HepG2 (cell line): ENCODE results near the gene C4orf36. TPM values are rescaled to one million over a fixed set of nuclear protein-coding genes. Genes with fewer than 3 reads are reported as not detected.

Source experiments
- ATAC-seq: fragments of 200-7000 bp; cut with Tn5 transposase; 3 replicates; pipeline ENCODE4 v1.9.1; 2020; ENCODE audit warnings: mild to moderate bottlenecking, moderate library complexity
- BruUV-seq: library from RNA; stranded (reverse); fragments of 400-500 nt; replicated peaks from 2 replicates; lab custom pipeline; 2021; lab: Mats Ljungman, UMichigan
- CTCF ChIA-PET: fragments of 300-600 bp; formaldehyde crosslinking; extraction: SDS; loops from one replicate; lab custom pipeline; 2021; ENCODE audit warnings: low total read pairs, inconsistent platforms, low intra/inter-chr PET ratio; lab: Yijun Ruan, JAX
- POLR2A ChIA-PET: fragments of 350-600 bp; sonication (Branson Sonifier 250); formaldehyde crosslinking; loops from one replicate; lab custom pipeline; 2020; ENCODE audit warnings: antibody characterized with exemption, inconsistent platforms; lab: Yijun Ruan, JAX
- DNase-seq: peaks from one replicate; pipeline ENCODE4 v3.0.0-alpha.2; 2015; ENCODE audit warnings: low spot score
- FAIRE-seq: peaks from 3 replicates; lab custom pipeline; 2011; peaks lifted over from hg19 to GRCh38; lab: Jason Lieb, UNC
- H2AFZ ChIP-seq: one replicate; pipeline ENCODE4 v1.6.1; 2011; ENCODE audit warnings: low read length, inconsistent platforms
- H3K27ac ChIP-seq: fragments of 300-600 bp; 3 replicates; pipeline ENCODE4 v1.8.0; 2011; ENCODE audit warnings: mixed run types, mild to moderate bottlenecking, mixed read lengths, low read length, inconsistent platforms; ENCODE audit not compliant: insufficient read depth; ENCODE audit errors: extremely low read length
- H3K27me3 ChIP-seq, 2 experiments: fragments of 200-600 bp in 1 of 2; 2 replicates in 1 of 2; 3 replicates in 1 of 2; pipeline versions ENCODE4 v1.6.0 to v1.8.0; 2011; ENCODE audit warnings: low read length in 2 of 2, mild to moderate bottlenecking in 2 of 2, moderate library complexity in 2 of 2, inconsistent platforms in 1 of 2; ENCODE audit not compliant: insufficient read depth in 2 of 2, control insufficient read depth in 1 of 2
- H3K36me3 ChIP-seq, 2 experiments: fragments of 200-600 bp in 1 of 2; replicated peaks in 1 of 2; 2 replicates in 1 of 2; 3 replicates in 1 of 2; pipeline versions ENCODE4 v1.5.1 to v1.8.0; 2011; ENCODE audit warnings: low read length in 2 of 2, inconsistent platforms in 1 of 2; ENCODE audit not compliant: insufficient read depth in 2 of 2, control insufficient read depth in 1 of 2
- H3K4me1 ChIP-seq: 2 replicates; pipeline ENCODE4 v1.5.1; 2012; ENCODE audit warnings: low read length, inconsistent platforms; ENCODE audit not compliant: insufficient read depth
- H3K4me2 ChIP-seq: 2 replicates; pipeline ENCODE4 v1.6.0; 2011; ENCODE audit warnings: low read depth, low read length, inconsistent platforms
- H3K4me3 ChIP-seq, 3 experiments: fragments of 200-600 bp in 1 of 3; sonication (generic), shearing (Covaris generic) in 1 of 3; replicated peaks in 1 of 3; 2 replicates each; pipeline ENCODE4 v1.5.1; 2011 to 2016; ENCODE audit warnings: low read length in 3 of 3, inconsistent platforms in 2 of 3, low read depth in 2 of 3, mild to moderate bottlenecking in 2 of 3, control low read depth in 1 of 3, mixed read lengths in 1 of 3; ENCODE audit not compliant: insufficient read depth in 1 of 3
- H3K79me2 ChIP-seq: one replicate; pipeline ENCODE4 v1.6.1; 2011; ENCODE audit warnings: low read length, inconsistent platforms; ENCODE audit not compliant: insufficient read depth
- H3K9ac ChIP-seq: 2 replicates; pipeline ENCODE4 v1.6.0; 2011; ENCODE audit warnings: mild to moderate bottlenecking, low read depth, low read length, inconsistent platforms; ENCODE audit not compliant: insufficient read depth
- H3K9me3 ChIP-seq: 2 replicates; pipeline ENCODE4 v1.5.1; 2012; ENCODE audit warnings: mild to moderate bottlenecking, low read length
- H4K20me1 ChIP-seq: 2 replicates; pipeline ENCODE4 v1.6.0; 2011; ENCODE audit warnings: inconsistent platforms, mild to moderate bottlenecking, low read length, moderate library complexity; ENCODE audit not compliant: insufficient read depth
- ELF4 ChIP-seq: sonication (generic); formaldehyde crosslinking; IDR thresholded peaks from 2 replicates; pipeline ENCODE4 v1.5.0; 2020; ENCODE audit warnings: missing genetic modification reagents, mild to moderate bottlenecking, moderate library complexity, borderline replicate concordance
- FOXA1 ChIP-seq, 2 experiments: fragments of 450-650 bp in 1 of 2; sonication (generic) in 1 of 2; formaldehyde crosslinking in 1 of 2; IDR thresholded peaks; 2 replicates each; pipeline versions ENCODE4 v1.4.0 to v1.6.1; 2016 to 2020; ENCODE audit warnings: missing genetic modification reagents in 1 of 2
- HNF4A ChIP-seq: sonication (generic); formaldehyde crosslinking; IDR thresholded peaks from 2 replicates; pipeline ENCODE4 v1.4.0; 2020; ENCODE audit warnings: missing genetic modification reagents
- ISX ChIP-seq: sonication (generic); formaldehyde crosslinking; conservative IDR thresholded peaks from 2 replicates; pipeline ENCODE4 v1.5.0; 2020; ENCODE audit warnings: missing genetic modification reagents
- JUND ChIP-seq: sonication (generic); formaldehyde crosslinking; IDR thresholded peaks from 2 replicates; pipeline ENCODE4 v1.8.0; 2022; ENCODE audit warnings: mild to moderate bottlenecking, missing genetic modification reagents
- KDM1A ChIP-seq: IDR thresholded peaks from 2 replicates; pipeline ENCODE4 v1.6.1; 2016; ENCODE audit warnings: missing compliant biosample characterization
- KLF6 ChIP-seq: IDR thresholded peaks from 2 replicates; pipeline ENCODE4 v1.8.0; 2016; ENCODE audit warnings: missing biosample characterization, missing genetic modification reagents
- POLR2A ChIP-seq, 2 experiments: IDR thresholded peaks; 2 replicates each; pipeline ENCODE4 v1.6.1; 2011; ENCODE audit warnings: low read depth in 2 of 2, low read length in 2 of 2, mild to moderate bottlenecking in 1 of 2, moderate library complexity in 1 of 2; ENCODE audit not compliant: insufficient read depth in 1 of 2
- ZNF343 ChIP-seq: sonication (generic); formaldehyde crosslinking; IDR thresholded peaks from 2 replicates; pipeline ENCODE4 v1.4.0; 2020; ENCODE audit warnings: mild to moderate bottlenecking, missing genetic modification reagents
- ZNF431 ChIP-seq: sonication (generic); formaldehyde crosslinking; IDR thresholded peaks from 2 replicates; pipeline ENCODE4 v1.9.0; 2022; ENCODE audit warnings: missing genetic modification reagents, low read depth, mild to moderate bottlenecking, borderline replicate concordance
- ZNF644 ChIP-seq: IDR thresholded peaks from 2 replicates; pipeline ENCODE4 v1.6.1; 2016; ENCODE audit warnings: low read depth
- WGBS: methylation state at CpG from one replicate; pipeline ENCODE4 v1.1.6; 2017; ENCODE audit warnings: low lambda C conversion rate; 5-methylcytosine and 5-hydroxymethylcytosine counted together
- in situ Hi-C: cut with HindIII; loops from 2 replicates; pipeline ENCODE4 v1.10.0; 2017; ENCODE audit warnings: low pct_unique_long_range_greater_than_20kb; ENCODE audit not compliant: extremely low pct_ligation_motif_present
- intact Hi-C: fragments of 100-400 bp; cut with micrococcal nuclease; formaldehyde crosslinking; loops from one replicate; pipeline ENCODE4 v1.10.0; 2022; ENCODE audit not compliant: unreplicated experiment
- polyA plus RNA-seq, 8 experiments: library from polyadenylated mRNA; depleted of rRNA in 3 of 8; stranded (reverse) in 7 of 8; unstranded in 1 of 8; fragments of >200 nt; fragmentation: Illumina TruSeq in 4 of 8; extraction: Trizol in 4 of 8; gene quantifications; 2 replicates each; pipeline versions ENCODE4 v1.2.1 to v1.2.3, GENCODE V29; 2011 to 2016; ENCODE audit warnings: low read depth in 4 of 8, missing spikeins in 1 of 8, mixed read lengths in 1 of 8; ENCODE audit not compliant: insufficient read depth in 1 of 8
- total RNA-seq, 5 experiments: library from RNA; depleted of rRNA; stranded (reverse); fragments of >200 nt; fragmentation: Illumina TruSeq; extraction: Trizol; gene quantifications; 2 replicates each; pipeline ENCODE4 v1.2.3, GENCODE V29; 2016; ENCODE audit warnings: low read depth in 1 of 5
- TF ChIP-seq, protein P1 (sequence below): IDR thresholded peaks from 2 replicates; pipeline ENCODE4 v1.6.1; 2016; ENCODE audit warnings: low read depth, missing genetic modification reagents, missing compliant biosample characterization
- TF ChIP-seq, protein P2 (sequence below): sonication (generic); formaldehyde crosslinking; IDR thresholded peaks from 2 replicates; pipeline ENCODE4 v1.5.0; 2020; ENCODE audit warnings: mild to moderate bottlenecking, missing genetic modification reagents

Gene C4orf36
- total and polyA plus RNA-seq, 2 of the 13 experiments (the other 11 are each of a cell fraction or from before 2014, with no cell fraction given): 0.63 TPM; not detected in 1

DNA sequence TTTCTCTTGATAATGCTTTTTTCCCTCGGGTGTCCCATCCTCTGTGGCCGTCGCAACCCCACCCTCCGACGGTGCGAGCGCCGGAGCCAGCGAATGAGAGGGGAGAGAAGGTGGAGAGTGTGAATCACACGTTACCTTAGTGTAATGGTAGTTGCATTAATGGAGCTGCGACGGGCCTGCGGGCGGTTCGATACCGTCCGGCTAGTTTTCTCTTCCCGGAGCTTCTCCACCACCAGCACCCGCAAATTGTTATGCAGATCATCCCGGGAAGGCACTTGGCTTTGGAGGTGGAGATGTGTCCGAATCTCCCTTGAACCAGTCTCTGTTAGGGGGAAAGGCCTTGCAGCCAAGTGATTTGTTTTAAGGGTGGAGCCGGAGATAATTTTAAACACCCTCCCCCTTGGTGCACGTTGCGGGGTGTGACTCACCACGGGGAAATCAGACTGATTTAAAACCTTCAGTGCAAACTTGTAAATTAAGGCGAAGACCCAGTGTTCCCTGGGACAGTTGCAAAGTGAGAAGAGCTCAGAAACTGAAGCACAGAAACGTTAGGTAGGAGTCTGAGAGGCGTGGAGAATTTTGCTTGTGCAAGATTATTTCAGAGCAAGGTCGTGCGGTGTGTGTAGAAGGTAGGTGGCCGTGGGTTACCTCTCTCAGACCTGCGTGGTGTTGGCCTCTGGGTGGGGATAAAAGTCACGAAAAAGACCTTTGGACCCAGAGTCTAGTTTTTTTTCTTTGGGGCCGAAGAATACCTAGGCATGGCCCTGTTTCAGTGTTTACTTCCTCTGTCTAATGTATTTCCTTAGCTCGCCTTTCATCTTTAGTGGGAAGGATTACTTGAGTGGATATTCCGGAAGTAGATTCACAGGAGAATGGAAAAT, 43.9 kb upstream of the C4orf36 start:
- intact Hi-C loops (loop anchor here (1.0 to 5.0 kb wide), 4 partner anchors 43 to 171 kb away; no protein-coding TSS in a partner anchor), in situ Hi-C loops (loop anchor here (5.0 kb wide), 1 partner anchor 71 kb away; no protein-coding TSS in a partner anchor)
- ChIA-PET POLR2A (interaction anchor here (0.6 to 3.7 kb wide), 17 partner anchors 9 to 455 kb away, joined by 3 to 81 read pairs (median 10); partner anchors contain the start of gene HSD17B11), CTCF (no interaction called here)
- ATAC-seq (peak; percentile 77), FAIRE-seq (peak; percentile 76), DNase-seq (peak; percentile 62)
- under 1% methylated on average over 22 of the region's 36 CpGs for WGBS
- TSS peak; percentile 56 for BruUV-seq
- peak overlapping the region; percentile 90 for H3K27ac ChIP-seq
- H4K20me1 ChIP-seq: no peaks in the 10 kb centered on the region
- no peaks in the 10 kb centered on the region; a peak in 1 of 5 replicates for H3K27me3 ChIP-seq
- peak overlapping the region; percentile 80 to 96 (median 89) for H3K4me3 ChIP-seq
- H3K36me3 ChIP-seq: no peaks in the 10 kb centered on the region; a peak in 1 of 5 replicates
- peak overlapping the region; percentile 78 for H3K4me2 ChIP-seq
- H3K4me1 ChIP-seq: peaks cover 53% of the 10 kb centered on the region
- peaks cover 53% of the 10 kb centered on the region for H3K79me2 ChIP-seq
- no peak overlapping the region for H2AFZ ChIP-seq
- H3K9ac ChIP-seq: peak overlapping the region; percentile 91
- H3K9me3 ChIP-seq: no peaks in the 10 kb centered on the region
- peak; percentile 54; the same call in 1 of the 2 replicates for TF ChIP-seq JUND (CRISPR knock-in tag)
- TF ChIP-seq ZNF644 (CRISPR knock-in tag): no peak
- TF ChIP-seq POLR2A (IDR thresholded peaks at IDR 0.05; ENCODE audit: insufficient read depth in 1 of 2, low read depth in 2 of 2, low read length in 2 of 2): peak in 1 of 2 experiments; percentile 58; a peak in 3 of 4 replicates
- TF ChIP-seq, protein P1, sequence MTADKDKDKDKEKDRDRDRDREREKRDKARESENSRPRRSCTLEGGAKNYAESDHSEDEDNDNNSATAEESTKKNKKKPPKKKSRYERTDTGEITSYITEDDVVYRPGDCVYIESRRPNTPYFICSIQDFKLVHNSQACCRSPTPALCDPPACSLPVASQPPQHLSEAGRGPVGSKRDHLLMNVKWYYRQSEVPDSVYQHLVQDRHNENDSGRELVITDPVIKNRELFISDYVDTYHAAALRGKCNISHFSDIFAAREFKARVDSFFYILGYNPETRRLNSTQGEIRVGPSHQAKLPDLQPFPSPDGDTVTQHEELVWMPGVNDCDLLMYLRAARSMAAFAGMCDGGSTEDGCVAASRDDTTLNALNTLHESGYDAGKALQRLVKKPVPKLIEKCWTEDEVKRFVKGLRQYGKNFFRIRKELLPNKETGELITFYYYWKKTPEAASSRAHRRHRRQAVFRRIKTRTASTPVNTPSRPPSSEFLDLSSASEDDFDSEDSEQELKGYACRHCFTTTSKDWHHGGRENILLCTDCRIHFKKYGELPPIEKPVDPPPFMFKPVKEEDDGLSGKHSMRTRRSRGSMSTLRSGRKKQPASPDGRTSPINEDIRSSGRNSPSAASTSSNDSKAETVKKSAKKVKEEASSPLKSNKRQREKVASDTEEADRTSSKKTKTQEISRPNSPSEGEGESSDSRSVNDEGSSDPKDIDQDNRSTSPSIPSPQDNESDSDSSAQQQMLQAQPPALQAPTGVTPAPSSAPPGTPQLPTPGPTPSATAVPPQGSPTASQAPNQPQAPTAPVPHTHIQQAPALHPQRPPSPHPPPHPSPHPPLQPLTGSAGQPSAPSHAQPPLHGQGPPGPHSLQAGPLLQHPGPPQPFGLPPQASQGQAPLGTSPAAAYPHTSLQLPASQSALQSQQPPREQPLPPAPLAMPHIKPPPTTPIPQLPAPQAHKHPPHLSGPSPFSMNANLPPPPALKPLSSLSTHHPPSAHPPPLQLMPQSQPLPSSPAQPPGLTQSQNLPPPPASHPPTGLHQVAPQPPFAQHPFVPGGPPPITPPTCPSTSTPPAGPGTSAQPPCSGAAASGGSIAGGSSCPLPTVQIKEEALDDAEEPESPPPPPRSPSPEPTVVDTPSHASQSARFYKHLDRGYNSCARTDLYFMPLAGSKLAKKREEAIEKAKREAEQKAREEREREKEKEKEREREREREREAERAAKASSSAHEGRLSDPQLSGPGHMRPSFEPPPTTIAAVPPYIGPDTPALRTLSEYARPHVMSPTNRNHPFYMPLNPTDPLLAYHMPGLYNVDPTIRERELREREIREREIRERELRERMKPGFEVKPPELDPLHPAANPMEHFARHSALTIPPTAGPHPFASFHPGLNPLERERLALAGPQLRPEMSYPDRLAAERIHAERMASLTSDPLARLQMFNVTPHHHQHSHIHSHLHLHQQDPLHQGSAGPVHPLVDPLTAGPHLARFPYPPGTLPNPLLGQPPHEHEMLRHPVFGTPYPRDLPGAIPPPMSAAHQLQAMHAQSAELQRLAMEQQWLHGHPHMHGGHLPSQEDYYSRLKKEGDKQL: 0 out of 2 replicates have a peak, but pooled peaks have one; percentile 33
- TF ChIP-seq FOXA1 (IDR thresholded peaks at IDR 0.05): no peak
- TF ChIP-seq FOXA1 (CRISPR knock-in tag; IDR thresholded peaks at IDR 0.05): peak; percentile 54; the same call in 1 of the 2 replicates
- 0 out of 2 replicates have a peak, but pooled peaks have one; percentile 44 for TF ChIP-seq ELF4
- TF ChIP-seq KDM1A (CRISPR knock-in tag): 0 out of 2 replicates have a peak, but pooled peaks have one; percentile 5
- peak; percentile 26 for TF ChIP-seq KLF6 (CRISPR knock-in tag)
- peak; percentile 89 for TF ChIP-seq HNF4A (CRISPR knock-in tag)
- 0 out of 2 replicates have a peak, but pooled peaks have one; percentile 60 for TF ChIP-seq ZNF343
- TF ChIP-seq, protein P2, sequence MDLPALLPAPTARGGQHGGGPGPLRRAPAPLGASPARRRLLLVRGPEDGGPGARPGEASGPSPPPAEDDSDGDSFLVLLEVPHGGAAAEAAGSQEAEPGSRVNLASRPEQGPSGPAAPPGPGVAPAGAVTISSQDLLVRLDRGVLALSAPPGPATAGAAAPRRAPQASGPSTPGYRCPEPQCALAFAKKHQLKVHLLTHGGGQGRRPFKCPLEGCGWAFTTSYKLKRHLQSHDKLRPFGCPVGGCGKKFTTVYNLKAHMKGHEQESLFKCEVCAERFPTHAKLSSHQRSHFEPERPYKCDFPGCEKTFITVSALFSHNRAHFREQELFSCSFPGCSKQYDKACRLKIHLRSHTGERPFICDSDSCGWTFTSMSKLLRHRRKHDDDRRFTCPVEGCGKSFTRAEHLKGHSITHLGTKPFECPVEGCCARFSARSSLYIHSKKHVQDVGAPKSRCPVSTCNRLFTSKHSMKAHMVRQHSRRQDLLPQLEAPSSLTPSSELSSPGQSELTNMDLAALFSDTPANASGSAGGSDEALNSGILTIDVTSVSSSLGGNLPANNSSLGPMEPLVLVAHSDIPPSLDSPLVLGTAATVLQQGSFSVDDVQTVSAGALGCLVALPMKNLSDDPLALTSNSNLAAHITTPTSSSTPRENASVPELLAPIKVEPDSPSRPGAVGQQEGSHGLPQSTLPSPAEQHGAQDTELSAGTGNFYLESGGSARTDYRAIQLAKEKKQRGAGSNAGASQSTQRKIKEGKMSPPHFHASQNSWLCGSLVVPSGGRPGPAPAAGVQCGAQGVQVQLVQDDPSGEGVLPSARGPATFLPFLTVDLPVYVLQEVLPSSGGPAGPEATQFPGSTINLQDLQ (CRISPR knock-in tag): no peak
- TF ChIP-seq ISX (CRISPR knock-in tag): no peak
- TF ChIP-seq ZNF431: 0 out of 2 replicates have a peak, but pooled peaks have one; percentile 38
